GM23338 (cell line): ENCODE results near the gene ARL4D. TPM values are rescaled to one million over a fixed set of nuclear protein-coding genes. Genes with fewer than 3 reads are reported as not detected.

ENCODE experiments used
- ATAC-seq: fragments of 200-7000 bp; cut with Tn5 transposase; 3 replicates; pipeline ENCODE4 v1.9.1; 2020
- DNase-seq: peaks from one replicate; pipeline ENCODE4 v3.0.0-alpha.2; 2015; ENCODE audit warnings: low spot score
- H2AFZ ChIP-seq: fragments of 200-600 bp; sonication (generic); 2 replicates; pipeline ENCODE4 v1.8.0; 2016; ENCODE audit warnings: antibody characterized with exemption, mild to moderate bottlenecking, moderate library complexity
- H3F3A ChIP-seq: fragments of 200-600 bp; sonication (generic); replicated peaks from 2 replicates; pipeline ENCODE4 v1.8.0; 2017; ENCODE audit warnings: antibody characterized with exemption, mixed run types, low read depth
- H3K27ac ChIP-seq: fragments of 200-600 bp; sonication (generic); 2 replicates; pipeline ENCODE4 v1.6.1; 2016; ENCODE audit warnings: low read depth
- H3K27me3 ChIP-seq: fragments of 200-600 bp; sonication (generic); 2 replicates; pipeline ENCODE4 v1.8.0; 2016; ENCODE audit warnings: mild to moderate bottlenecking, mixed run types, moderate library complexity; ENCODE audit not compliant: insufficient read depth
- H3K36me3 ChIP-seq: fragments of 200-600 bp; sonication (generic); 2 replicates; pipeline ENCODE4 v1.8.0; 2016; ENCODE audit warnings: mild to moderate bottlenecking; ENCODE audit not compliant: insufficient read depth
- H3K4me1 ChIP-seq: fragments of 200-600 bp; sonication (generic); 2 replicates; pipeline ENCODE4 v1.8.0; 2016; ENCODE audit warnings: mild to moderate bottlenecking, moderate library complexity; ENCODE audit not compliant: insufficient read depth
- H3K4me2 ChIP-seq: fragments of 200-600 bp; sonication (generic); 2 replicates; pipeline ENCODE4 v1.7.1; 2017; ENCODE audit warnings: mixed run types
- H3K4me3 ChIP-seq: fragments of 200-600 bp; sonication (generic); 2 replicates; pipeline ENCODE4 v1.6.1; 2016; ENCODE audit warnings: mixed run types
- H3K79me2 ChIP-seq: fragments of 200-600 bp; sonication (generic); replicated peaks from 2 replicates; pipeline ENCODE4 v1.8.0; 2017; ENCODE audit warnings: mild to moderate bottlenecking; ENCODE audit not compliant: insufficient read depth
- H3K9me2 ChIP-seq: fragments of 200-600 bp; sonication (generic); 2 replicates; pipeline ENCODE4 v1.8.0; 2017; ENCODE audit not compliant: insufficient read depth
- H4K20me1 ChIP-seq: fragments of 200-600 bp; sonication (generic); replicated peaks from 2 replicates; pipeline ENCODE4 v1.8.0; 2017; ENCODE audit warnings: mild to moderate bottlenecking; ENCODE audit not compliant: insufficient read depth
- H3K27ac Mint-ChIP-seq: 2 replicates; pipeline ENCODE4 v1.8.0; 2020; ENCODE audit warnings: inconsistent platforms, mild to moderate bottlenecking, moderate library complexity, mixed read lengths
- H3K27me3 Mint-ChIP-seq: 3 replicates; pipeline ENCODE4 v1.8.0; 2022; ENCODE audit warnings: low read depth, mild to moderate bottlenecking, moderate library complexity, mixed read lengths, inconsistent platforms; ENCODE audit not compliant: insufficient read depth, poor library complexity
- H3K36me3 Mint-ChIP-seq: 3 replicates; pipeline ENCODE4 v1.8.0; 2021; ENCODE audit warnings: low read depth, mild to moderate bottlenecking, inconsistent platforms, moderate library complexity, mixed read lengths
- H3K4me1 Mint-ChIP-seq: 3 replicates; pipeline ENCODE4 v1.8.0; 2020; ENCODE audit warnings: mild to moderate bottlenecking, inconsistent platforms, mixed read lengths
- H3K4me3 Mint-ChIP-seq: 3 replicates; pipeline ENCODE4 v1.8.0; 2021; ENCODE audit warnings: moderate library complexity, mild to moderate bottlenecking, inconsistent platforms, mixed read lengths
- H3K9me3 Mint-ChIP-seq: 3 replicates; pipeline ENCODE4 v1.8.0; 2020; ENCODE audit warnings: moderate library complexity, mild to moderate bottlenecking, inconsistent platforms, mixed read lengths
- CREB1 ChIP-seq: fragments of 250-450 bp; sonication (Bioruptor Pico); IDR thresholded peaks from 2 replicates; pipeline ENCODE4 v1.5.0; 2020; ENCODE audit warnings: low read depth, mild to moderate bottlenecking, moderate library complexity
- CTCF ChIP-seq, 2 experiments: fragments of 200-600 bp in 1 of 2; sonication (generic) in 1 of 2; conservative IDR thresholded peaks; 2 replicates each; pipeline versions ENCODE4 v1.5.1 to v1.6.1; 2016 to 2017; ENCODE audit warnings: antibody characterized with exemption in 2 of 2, low read depth in 2 of 2, mild to moderate bottlenecking in 2 of 2, moderate library complexity in 1 of 2
- ETS1 ChIP-seq: IDR thresholded peaks from 2 replicates; pipeline ENCODE4 v1.6.1; 2016; ENCODE audit warnings: antibody characterized with exemption
- EZH2 ChIP-seq: fragments of 200-600 bp; sonication (generic); IDR thresholded peaks from one replicate; pipeline ENCODE4 v1.8.0; 2017; ENCODE audit warnings: antibody characterized with exemption, mild to moderate bottlenecking, low read depth; ENCODE audit not compliant: unreplicated experiment
- EZH2phosphoT487 ChIP-seq: fragments of 200-600 bp; sonication (generic); IDR thresholded peaks from one replicate; pipeline ENCODE4 v1.8.1; 2018; ENCODE audit warnings: antibody characterized with exemption; ENCODE audit not compliant: unreplicated experiment
- JUNB ChIP-seq: IDR thresholded peaks from one replicate; pipeline ENCODE4 v1.6.1; 2016; ENCODE audit warnings: antibody characterized with exemption; ENCODE audit not compliant: unreplicated experiment
- NANOG ChIP-seq: IDR thresholded peaks from 2 replicates; pipeline ENCODE4 v1.6.1; 2016; ENCODE audit warnings: antibody characterized with exemption, borderline replicate concordance
- POLR2AphosphoS5 ChIP-seq: IDR thresholded peaks from 2 replicates; pipeline ENCODE4 v1.6.1; 2016; ENCODE audit warnings: antibody characterized with exemption, low read depth
- REST ChIP-seq: IDR thresholded peaks from one replicate; pipeline ENCODE4 v1.6.1; 2018; ENCODE audit warnings: antibody characterized with exemption; ENCODE audit not compliant: unreplicated experiment
- STAT1 ChIP-seq: IDR thresholded peaks from one replicate; pipeline ENCODE4 v1.6.1; 2016; ENCODE audit warnings: antibody characterized with exemption; ENCODE audit not compliant: unreplicated experiment
- ZNF114 ChIP-seq: fragments of 250-450 bp; sonication (Bioruptor Pico); IDR thresholded peaks from 2 replicates; pipeline ENCODE4 v1.5.0; 2020; ENCODE audit warnings: mild to moderate bottlenecking, moderate library complexity
- ZNF331 ChIP-seq: fragments of 250-450 bp; sonication (Bioruptor Pico); IDR thresholded peaks from 2 replicates; pipeline ENCODE4 v1.5.0; 2020; ENCODE audit warnings: low read depth, mild to moderate bottlenecking, moderate library complexity
- ZNF462 ChIP-seq: fragments of 250-450 bp; sonication (Bioruptor Pico); IDR thresholded peaks from 2 replicates; pipeline ENCODE4 v1.5.0; 2020; ENCODE audit warnings: mild to moderate bottlenecking, moderate library complexity
- polyA plus RNA-seq: library from polyadenylated mRNA; unstranded; fragments of >200 nt; fragmentation: Nextera tagmentation; extraction: Ambion mirVana; gene quantifications from 2 replicates; pipeline ENCODE4 v1.2.1, GENCODE V29; 2016
- total RNA-seq: library from RNA; depleted of rRNA; stranded (reverse); fragments of >200 nt; shearing (Covaris generic); gene quantifications from 2 replicates; pipeline ENCODE4 v1.2.3, GENCODE V29; 2014

ARL4D gene
- total and polyA plus RNA-seq, 2 experiments from 2014 or later = 8.7 to 9.5 TPM

GRCh38 chr17:43385046-43385831 is 13.6 kb upstream of the ARL4D start:
- Histone ChIP-seq H2AFZ (no peak overlapping the region), H3F3A (peaks cover 3% of the 10 kb centered on the region; the same call in 1 of the 2 replicates), H3K79me2 (no peaks in the 10 kb centered on the region), H3K27me3 (no peaks in the 10 kb centered on the region), H3K4me3 (no peak overlapping the region), H3K27ac (no peak overlapping the region), H4K20me1 (no peaks in the 10 kb centered on the region), H3K9me2 (no peaks in the 10 kb centered on the region), H3K4me2 (no peak overlapping the region), H3K4me1 (no peaks in the 10 kb centered on the region), H3K36me3 (no peaks in the 10 kb centered on the region)
- TF ChIP-seq CREB1 (CRISPR knock-in tag) (no peak), STAT1 (no peak), POLR2AphosphoS5 (no peak), ZNF331 (CRISPR knock-in tag) (no peak), REST (no peak), ZNF462 (CRISPR knock-in tag) (no peak), CTCF (conservative IDR thresholded peaks at IDR 0.05; ENCODE audit: low read depth in 2 of 2) (no peak), JUNB (no peak), NANOG (no peak), ETS1 (no peak), ZNF114 (CRISPR knock-in tag) (no peak), EZH2phosphoT487 (no peak), EZH2 (no peak)
- peaks cover 6% of the 10 kb centered on the region; the same call in 1 of the 3 replicates for H3K4me1 Mint-ChIP-seq
- no peak for ATAC-seq
- no peak overlapping the region for H3K4me3 Mint-ChIP-seq
- no peak overlapping the region for H3K27ac Mint-ChIP-seq
- peaks cover 14% of the 10 kb centered on the region for H3K27me3 Mint-ChIP-seq
- peaks cover 28% of the 10 kb centered on the region for H3K9me3 Mint-ChIP-seq
- no peak for DNase-seq
- peaks cover 7% of the 10 kb centered on the region; the same call in 2 of the 3 replicates for H3K36me3 Mint-ChIP-seq
